Measurements from ENCODE around the gene A3GALT2.
A peak's percentile ranks its signal among the peaks of the same experiment; 100 is the strongest.

The A3GALT2 gene

DNA sequence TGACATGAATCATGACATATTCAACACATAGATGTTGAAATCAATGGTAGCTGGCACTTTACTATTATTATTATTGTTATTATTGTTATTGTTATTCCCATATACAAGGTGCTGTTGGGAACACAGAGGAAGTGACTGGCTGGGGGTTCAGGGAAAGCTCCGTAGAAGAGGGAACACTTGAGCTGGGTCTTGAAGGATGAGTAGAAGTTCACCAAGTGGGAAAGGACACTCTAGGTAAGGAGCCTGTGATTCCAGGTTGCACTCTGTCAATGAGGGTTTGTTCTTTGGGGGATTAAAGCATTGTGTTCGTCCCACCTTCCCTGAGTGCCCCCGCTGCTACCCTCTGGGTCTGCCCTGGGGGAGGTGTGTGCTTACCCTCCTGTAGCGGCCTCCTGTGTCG lies 50.5 kb downstream of the A3GALT2 start:
- no peak for DNase-seq

DNA sequence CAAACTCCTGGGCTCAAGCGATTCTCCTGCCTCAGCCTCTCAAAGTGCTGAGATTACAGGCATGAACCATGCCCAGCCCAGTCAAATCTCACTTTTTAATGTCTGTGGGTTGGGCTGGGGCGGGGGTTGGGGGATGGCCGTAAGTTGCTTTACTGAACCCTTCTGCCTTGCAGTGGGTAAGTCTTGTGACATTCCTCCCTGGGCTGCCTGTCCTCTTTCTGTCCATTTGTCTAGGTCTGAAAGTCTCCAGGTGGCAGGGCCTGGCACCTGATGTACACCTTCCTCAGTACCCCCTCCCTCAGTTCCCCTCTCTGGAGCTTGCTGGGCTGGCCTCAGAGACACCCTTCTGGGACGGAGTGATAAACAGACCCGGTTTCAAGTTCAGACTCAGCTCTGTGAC lies 51.3 kb downstream of the A3GALT2 start:
- no peak for DNase-seq

DNA sequence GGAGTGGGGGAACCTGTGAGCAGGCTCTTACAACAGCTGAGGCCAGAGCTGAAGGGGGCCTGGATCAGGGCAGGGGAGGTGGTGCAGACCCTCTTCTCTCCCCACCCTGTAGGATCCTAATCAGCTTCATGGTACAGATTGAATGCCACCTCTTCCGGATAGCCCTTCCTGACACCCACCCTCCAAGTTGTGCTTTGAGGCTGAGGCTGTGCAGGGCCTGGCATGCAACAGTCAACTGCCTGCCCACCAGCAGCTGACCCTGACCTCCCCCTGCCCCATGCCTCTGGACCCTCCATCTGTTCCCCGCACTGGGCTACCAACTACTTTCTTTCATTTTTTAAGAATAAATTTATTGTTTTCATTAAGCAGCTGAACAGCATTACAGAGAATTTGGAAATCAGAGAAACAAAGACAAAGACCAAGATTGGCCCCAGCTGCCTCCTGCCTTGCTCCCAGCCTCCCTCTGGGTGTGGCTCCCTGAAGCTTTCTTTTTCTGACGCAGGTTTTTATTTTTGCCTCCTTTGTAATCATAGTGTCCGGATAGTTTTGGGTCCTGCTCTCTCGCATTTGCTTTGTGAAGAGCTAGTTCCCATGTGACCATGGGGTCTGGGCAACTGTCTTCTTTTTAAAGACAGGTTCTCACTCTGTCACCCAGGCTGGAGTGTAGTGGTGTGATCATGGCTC lies 51.8 kb downstream of the A3GALT2 start:
- no peak for DNase-seq

DNA sequence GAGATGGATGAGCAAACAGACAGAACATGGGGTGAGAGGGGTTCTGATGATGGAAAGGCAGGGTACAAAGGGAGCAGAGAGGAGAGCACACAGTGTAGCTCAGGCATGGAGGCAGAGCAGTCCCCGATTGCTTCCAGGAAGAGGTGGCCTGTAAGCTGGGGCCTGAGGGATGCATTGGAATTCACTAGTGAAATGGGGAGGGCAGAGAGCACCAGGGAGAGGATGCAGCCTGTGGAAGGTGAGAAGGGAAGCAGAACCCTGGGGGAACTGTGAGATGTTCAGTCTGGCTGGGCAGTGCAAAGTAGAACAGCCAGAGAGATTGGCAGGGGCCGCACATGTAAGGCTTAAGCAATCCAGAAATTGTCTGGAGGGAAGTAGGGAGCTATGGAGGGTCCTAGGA lies 52.4 kb downstream of the A3GALT2 start:
- DNase-seq = no peak

DNA sequence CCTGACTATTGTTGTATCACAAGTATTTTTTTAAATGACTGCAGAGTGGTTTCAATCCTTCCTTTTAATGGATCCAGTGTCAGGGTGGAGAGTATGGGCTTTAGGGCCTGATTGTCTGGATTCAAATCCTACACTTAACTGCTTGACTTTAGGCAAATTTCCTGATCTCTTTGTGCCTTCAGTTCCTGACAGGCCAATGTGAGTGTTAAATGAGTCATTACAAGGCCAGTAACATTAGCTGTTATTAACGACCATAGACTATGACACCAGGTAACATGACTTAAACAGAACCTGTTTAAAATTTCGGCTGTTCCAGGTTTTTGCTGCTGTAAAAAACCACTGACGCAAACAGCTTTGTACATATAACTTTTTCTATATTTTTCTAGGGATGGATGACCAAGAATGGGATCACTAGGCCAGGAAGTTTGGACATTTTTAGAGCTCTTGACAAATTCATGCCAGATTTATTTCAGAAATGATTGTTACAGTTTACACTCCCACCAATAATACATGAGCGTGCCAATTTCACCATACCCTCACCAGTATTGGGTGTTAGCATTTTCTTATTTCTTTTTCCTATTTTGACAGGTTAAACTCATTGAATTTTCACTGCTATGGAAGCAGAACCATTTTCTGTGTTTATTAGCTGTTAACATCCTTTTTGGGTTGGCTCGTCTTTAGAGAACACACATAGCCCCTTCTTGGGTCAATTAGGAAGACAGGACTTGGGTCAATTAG lies 53.3 kb downstream of the A3GALT2 start:
- no peak for DNase-seq

DNA sequence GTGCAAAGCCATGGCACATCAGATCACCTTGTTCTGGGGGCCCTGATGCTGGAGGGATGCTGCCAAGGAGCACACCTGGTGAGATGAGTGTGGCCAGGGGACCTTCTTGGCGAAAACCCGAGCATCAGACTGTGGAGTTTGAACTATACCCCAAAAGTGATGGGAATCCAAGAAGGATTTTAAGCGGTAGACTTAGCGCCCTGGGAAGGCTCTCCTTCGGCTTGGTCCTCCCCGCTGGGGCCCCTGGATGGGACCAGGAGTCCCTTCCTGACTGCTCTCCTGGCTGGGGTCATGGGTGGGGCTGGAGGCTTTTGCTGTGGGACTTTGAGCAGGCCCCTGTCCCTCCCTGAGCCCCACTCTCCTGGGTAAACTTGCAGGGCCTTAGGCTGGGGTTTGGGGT lies 54.1 kb downstream of the A3GALT2 start:
- no peak for DNase-seq

DNA sequence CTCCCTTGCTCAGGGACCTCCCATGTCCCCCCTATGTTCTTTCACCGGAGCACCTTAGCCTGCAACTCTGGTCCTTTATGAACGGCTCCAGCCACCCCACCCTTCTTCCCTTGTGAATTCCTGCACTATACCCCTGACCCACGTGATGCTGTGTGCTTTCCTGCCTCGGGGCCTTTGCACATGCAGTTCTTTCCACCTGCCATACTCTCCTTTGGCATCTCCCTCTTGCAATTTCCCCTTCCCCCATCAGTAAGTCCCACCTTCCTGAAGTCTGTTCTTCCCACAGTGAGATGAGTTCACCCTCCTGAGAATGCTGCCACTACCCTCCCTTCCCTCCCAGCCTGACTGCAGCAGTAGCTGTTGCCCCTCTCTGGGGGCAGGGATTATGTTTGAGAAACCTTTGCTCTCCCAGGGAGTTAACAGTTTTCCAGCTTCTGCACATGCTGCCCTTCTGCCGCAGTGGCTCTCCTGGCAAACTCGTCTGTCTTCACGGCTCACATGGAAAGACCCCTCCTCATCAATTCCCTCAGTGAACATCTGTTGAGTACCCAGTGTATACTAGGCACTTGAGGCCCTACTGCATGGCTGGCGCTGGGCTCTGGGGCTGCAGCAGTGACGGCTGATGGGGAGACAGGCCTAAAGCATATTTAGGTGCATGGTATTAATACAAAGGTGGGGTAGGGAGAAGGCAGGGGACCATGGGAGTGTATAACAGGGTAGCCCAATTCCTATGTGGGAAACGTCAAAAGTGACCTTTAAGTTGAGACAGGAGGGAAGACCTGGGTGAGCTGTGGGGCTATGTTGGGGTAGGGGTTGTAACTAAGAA lies 54.9 kb downstream of the A3GALT2 start:
- no peak for DNase-seq

DNA sequence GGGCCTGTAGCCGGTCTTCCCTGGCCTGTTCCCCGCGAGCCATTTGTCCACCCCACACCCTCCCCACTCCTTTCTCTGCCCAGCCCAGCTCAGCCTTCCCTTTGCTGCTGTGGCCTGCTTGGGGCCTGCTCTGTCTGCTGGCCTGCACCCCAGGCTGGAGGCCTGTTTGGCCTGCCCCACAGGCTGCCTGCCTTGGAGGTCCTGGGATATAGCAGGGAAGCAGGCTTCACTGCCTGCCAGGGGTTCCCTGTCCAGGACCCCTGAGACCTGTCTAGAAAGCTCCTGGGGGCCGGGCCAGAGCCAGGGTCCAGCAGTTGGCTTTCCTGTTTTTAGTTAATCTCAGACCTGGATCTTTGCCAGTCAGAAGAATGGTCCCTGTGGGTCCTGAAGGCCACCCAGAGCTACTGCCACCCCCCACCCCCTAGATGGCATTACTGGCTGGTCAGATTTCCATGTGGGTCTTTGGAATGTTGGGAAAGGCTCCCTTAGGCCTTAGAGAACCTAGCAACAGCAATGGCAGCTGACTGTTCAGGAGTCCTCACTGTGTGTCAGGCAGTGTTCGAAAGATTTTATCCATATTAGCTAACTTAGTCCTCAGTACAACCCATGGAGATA lies 56.9 kb downstream of the A3GALT2 start:
- no peak for DNase-seq

DNA sequence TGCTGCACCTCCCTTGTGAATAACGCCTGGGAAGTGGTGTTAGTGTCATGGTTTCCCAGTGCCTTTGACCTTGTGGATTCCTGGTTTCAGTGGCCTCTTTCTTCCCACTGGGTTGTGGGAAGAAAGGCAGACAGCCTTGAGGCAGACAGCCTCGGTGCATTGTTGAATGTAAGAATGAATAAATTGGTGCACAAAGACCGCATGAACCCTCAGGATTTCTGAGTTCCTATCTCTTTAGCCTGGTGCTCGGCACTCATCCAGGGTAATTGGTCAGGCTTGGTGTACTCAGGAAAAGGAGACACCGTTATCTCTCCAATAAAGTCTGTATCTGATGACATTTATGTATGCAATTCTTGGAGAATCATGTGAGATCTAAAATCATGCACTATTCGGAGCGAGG lies 59.6 kb downstream of the A3GALT2 start:
- no peak for DNase-seq

DNA sequence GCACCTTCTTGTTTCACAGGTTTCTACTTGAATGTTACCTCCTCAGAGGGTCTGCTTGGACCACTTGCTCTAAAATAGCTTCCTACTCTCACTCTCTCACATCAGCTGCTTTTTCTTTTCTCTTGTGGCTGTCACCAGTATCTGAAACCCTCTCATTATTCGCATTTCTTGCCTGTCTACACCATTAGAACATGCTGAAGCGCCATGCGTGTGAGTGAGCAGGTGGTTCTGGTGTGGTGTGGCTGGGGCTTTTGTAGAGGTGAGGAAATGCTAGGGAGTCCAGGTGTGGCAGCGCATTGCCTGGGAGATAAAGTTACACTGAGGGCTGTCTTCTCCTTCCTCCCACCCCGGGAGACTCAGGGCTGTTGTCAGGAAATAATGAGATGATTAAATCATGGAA lies 60.5 kb downstream of the A3GALT2 start:
- DNase-seq = no peak

DNA sequence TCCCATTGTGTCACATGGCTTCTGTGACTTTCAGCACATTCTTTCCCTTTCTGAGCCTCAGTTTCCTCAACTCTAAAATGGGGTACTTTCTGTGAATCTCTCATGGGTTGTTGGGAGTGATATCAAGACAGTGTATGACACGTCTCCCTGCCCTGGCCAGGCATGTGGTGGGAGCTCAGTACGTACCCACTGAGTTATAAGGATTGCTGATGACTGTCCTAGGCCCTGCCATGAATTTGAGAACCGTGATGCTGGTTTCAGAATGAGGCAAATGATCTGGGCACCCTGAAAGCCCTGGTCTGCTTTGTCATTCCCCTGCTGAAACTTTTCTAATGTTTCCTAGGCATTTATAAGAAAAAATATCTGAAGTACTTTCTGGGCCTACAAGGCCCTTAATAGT lies 61.0 kb downstream of the A3GALT2 start:
- DNase-seq = no peak

DNA sequence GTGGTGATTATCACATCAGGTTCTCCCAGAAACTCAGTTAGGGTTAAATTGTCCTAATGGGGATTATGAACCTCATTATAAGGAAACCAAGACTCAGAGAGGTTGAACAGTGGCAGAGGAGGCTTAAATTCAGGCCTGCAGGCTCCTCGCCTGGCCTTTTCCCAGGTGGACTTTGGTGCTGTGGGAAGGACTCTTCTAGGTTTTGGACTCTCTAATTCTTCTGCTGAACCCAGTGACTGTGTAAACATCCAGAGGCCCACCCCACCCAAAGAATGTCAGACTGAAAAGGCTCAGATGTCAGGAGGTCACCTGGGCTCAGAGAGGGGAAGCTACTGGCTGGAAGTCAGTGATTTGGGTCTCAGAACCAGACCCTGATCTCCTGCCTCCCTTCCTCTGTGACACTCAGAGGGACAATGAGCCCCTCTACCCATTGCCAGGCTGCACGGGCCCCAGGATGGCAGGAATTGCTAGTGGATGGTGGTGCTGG lies 62.1 kb downstream of the A3GALT2 start:
- no peak for DNase-seq

DNA sequence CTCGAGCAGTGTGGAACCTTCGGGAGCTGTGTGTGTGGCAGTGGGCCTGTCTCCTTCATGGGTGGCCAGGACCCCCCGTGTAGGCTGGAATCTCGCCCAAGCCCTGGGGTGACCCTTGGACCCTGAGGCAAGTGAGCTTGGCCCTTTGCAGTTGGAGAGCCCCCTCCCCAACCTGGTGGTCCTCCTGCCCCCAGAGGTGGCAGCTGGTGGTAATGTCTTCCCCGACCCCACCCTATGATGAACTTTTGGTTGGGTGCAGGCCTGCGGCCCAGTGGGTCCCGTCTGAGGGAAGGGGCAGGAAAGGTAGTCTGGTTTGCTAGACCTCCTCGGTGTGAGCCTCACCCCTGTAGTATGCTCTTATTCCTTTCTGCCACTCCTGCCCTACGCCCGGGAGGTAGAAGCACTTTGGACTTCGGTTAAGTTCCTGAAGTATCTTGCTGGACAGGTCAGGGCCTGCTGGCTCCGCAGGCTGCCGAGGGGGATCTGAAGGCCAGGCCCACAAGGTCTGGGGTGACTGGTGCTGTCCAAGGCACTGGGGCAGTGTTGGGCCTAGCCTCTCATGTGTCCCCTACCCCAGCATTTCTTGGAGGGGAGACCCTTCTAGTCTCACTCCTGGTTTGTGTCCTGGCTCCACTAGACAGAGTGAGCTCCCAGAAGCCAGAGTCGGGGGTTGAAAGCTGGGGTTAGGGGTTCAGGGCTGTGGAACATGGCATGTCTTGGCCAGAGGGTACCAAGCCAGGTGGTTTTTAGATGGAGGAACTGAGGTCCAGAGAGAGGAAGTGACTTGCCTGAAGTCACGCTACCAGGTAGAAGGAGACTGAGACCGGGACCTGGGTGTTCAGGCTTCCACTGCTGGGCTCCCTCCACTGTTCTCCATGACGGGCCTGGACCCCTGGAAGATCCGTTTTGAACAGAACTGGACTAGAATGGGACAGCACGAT lies 62.9 kb downstream of the A3GALT2 start:
- no peak for DNase-seq

DNA sequence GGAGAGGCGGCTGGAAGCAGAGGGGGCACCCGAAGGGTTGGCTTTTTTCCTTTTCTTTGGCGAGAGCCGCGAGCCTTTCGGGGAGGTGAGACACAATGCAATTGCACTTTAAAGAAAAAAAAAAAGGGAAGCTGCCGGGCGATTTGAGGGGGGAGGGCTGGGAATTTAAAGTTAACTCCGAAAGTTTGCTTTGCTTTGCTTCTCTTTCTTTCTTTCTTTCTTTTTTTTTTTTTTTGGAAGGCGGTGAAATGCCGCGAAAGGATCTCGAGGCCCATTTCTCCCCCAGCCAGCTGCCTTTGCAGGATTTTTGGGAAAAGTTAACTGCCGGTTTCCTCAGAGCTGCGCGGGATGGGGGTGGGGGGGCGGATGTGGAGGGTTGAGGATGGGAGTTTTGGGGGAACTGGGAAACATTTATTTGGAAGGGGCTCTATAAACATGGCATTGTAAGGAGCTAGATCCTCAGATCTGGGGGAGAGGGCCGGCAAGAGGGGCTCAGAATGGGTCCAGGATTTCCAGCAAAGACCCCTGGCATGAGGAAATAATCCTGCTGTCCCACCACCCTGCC lies 63.6 kb downstream of the A3GALT2 start:
- DNase-seq = peak; percentile 29
